CD14-positive monocyte (primary cell): Measurements from ENCODE around the gene ZNF697. TPM values are rescaled to one million over a fixed set of nuclear protein-coding genes. Genes with fewer than 3 reads are reported as not detected.

Experiments used
- DNase-seq, 3 donors: peaks; one replicate each; pipeline ENCODE4 v3.0.0-alpha.2; 2011 to 2022
- H2AFZ ChIP-seq: 2 replicates; pipeline ENCODE4 v1.6.0; 2012; ENCODE audit warnings: mild to moderate bottlenecking, low read depth, low read length, inconsistent platforms; ENCODE audit not compliant: insufficient read depth, poor library complexity, severe bottlenecking
- H3K27ac ChIP-seq, 2 donors: 1 replicate in 1 of 2; 2 replicates in 1 of 2; pipeline ENCODE4 v1.5.1; 2012 to 2013; ENCODE audit warnings: low read length in 2 of 2, control low read depth in 1 of 2, inconsistent platforms in 1 of 2, low read depth in 1 of 2, mild to moderate bottlenecking in 1 of 2
- H3K27me3 ChIP-seq, 2 donors: one replicate each; pipeline versions ENCODE4 v1.6.0 to v1.6.1; 2011 to 2013; ENCODE audit warnings: low read length in 2 of 2; ENCODE audit not compliant: control insufficient read depth in 2 of 2, insufficient read depth in 2 of 2
- H3K36me3 ChIP-seq, 2 donors: replicated peaks in 1 of 2; 1 replicate in 1 of 2; 2 replicates in 1 of 2; pipeline versions ENCODE4 v1.5.1 to v1.6.1; 2012 to 2013; ENCODE audit warnings: low read length in 2 of 2, control low read depth in 1 of 2, inconsistent platforms in 1 of 2, mild to moderate bottlenecking in 1 of 2; ENCODE audit not compliant: insufficient read depth in 2 of 2, control insufficient read depth in 1 of 2
- H3K4me1 ChIP-seq, 2 donors: 1 replicate in 1 of 2; 2 replicates in 1 of 2; pipeline versions ENCODE4 v1.5.1 to v1.6.1; 2012 to 2013; ENCODE audit warnings: low read length in 2 of 2, control low read depth in 1 of 2, inconsistent platforms in 1 of 2, mild to moderate bottlenecking in 1 of 2, moderate library complexity in 1 of 2; ENCODE audit not compliant: insufficient read depth in 2 of 2, control insufficient read depth in 1 of 2
- H3K4me2 ChIP-seq: replicated peaks from 2 replicates; pipeline ENCODE3; 2012; ENCODE audit warnings: low read length, moderate library complexity, mild to moderate bottlenecking; ENCODE audit not compliant: poor library complexity, severe bottlenecking; ENCODE audit errors: extremely low read depth
- H3K4me3 ChIP-seq, 3 experiments: fragments of 200-600 bp in 1 of 3; sonication (generic) in 1 of 3; replicated peaks in 1 of 3; 1 replicate in 2 of 3; 2 replicates in 1 of 3; pipeline ENCODE4 v1.5.1; 2011 to 2013; ENCODE audit warnings: low read length in 3 of 3, mild to moderate bottlenecking in 3 of 3, control low read depth in 2 of 3, low read depth in 2 of 3, inconsistent platforms in 1 of 3, moderate library complexity in 1 of 3
- H3K79me2 ChIP-seq: 2 replicates; pipeline ENCODE4 v1.6.0; 2012; ENCODE audit warnings: mild to moderate bottlenecking, control low read depth, inconsistent platforms, low read length, moderate library complexity; ENCODE audit not compliant: insufficient read depth
- H3K9ac ChIP-seq: 2 replicates; pipeline ENCODE4 v1.6.0; 2017; ENCODE audit warnings: low read length, mild to moderate bottlenecking; ENCODE audit not compliant: insufficient read depth, poor library complexity, severe bottlenecking
- H3K9me3 ChIP-seq, 2 donors: replicated peaks in 1 of 2; 1 replicate in 1 of 2; 2 replicates in 1 of 2; pipeline versions ENCODE4 v1.5.1 to v1.6.1; 2012 to 2013; ENCODE audit warnings: low read length in 2 of 2, control low read depth in 1 of 2; ENCODE audit not compliant: control insufficient read depth in 1 of 2, insufficient read depth in 1 of 2
- H4K20me1 ChIP-seq: 2 replicates; pipeline ENCODE4 v1.6.0; 2012; ENCODE audit warnings: mild to moderate bottlenecking, low read length, control low read depth, moderate library complexity; ENCODE audit not compliant: insufficient read depth
- H3K27ac Mint-ChIP-seq, 7 donors: one replicate each; pipeline ENCODE4 v1.8.0; 2020; ENCODE audit warnings: mild to moderate bottlenecking in 7 of 7, mixed read lengths in 7 of 7, moderate library complexity in 6 of 7, inconsistent platforms in 2 of 7
- H3K27me3 Mint-ChIP-seq, 3 donors: one replicate each; pipeline ENCODE4 v1.8.0; 2021 to 2022; ENCODE audit warnings: low read depth in 3 of 3, mild to moderate bottlenecking in 3 of 3, mixed read lengths in 3 of 3, moderate library complexity in 3 of 3, inconsistent platforms in 1 of 3
- H3K36me3 Mint-ChIP-seq, 2 donors: one replicate each; pipeline ENCODE4 v1.8.0; 2020; ENCODE audit warnings: mixed read lengths in 2 of 2, inconsistent platforms in 1 of 2, mild to moderate bottlenecking in 1 of 2
- H3K4me1 Mint-ChIP-seq: one replicate; pipeline ENCODE4 v1.8.0; 2020; ENCODE audit warnings: mild to moderate bottlenecking, mixed read lengths
- H3K4me3 Mint-ChIP-seq, 2 donors: one replicate each; pipeline ENCODE4 v1.8.0; 2020; ENCODE audit warnings: mild to moderate bottlenecking in 2 of 2, mixed read lengths in 2 of 2, moderate library complexity in 1 of 2
- H3K9me3 Mint-ChIP-seq, 7 donors: one replicate each; pipeline ENCODE4 v1.8.0; 2020 to 2022; ENCODE audit warnings: mixed read lengths in 7 of 7, mild to moderate bottlenecking in 6 of 7, moderate library complexity in 6 of 7, inconsistent platforms in 2 of 7
- CTCF ChIP-seq: fragments of 200-600 bp; IDR thresholded peaks from one replicate; pipeline ENCODE4 v1.8.0; 2022; ENCODE audit warnings: antibody characterized with exemption, mild to moderate bottlenecking
- WGBS: methylation state at CpG from one replicate; pipeline ENCODE4 v1.1.5; 2013; ENCODE audit warnings: missing lambda C conversion rate; ENCODE audit not compliant: insufficient coverage; 5-methylcytosine and 5-hydroxymethylcytosine counted together
- intact Hi-C, 2 donors: fragments of 100-400 bp; cut with micrococcal nuclease; formaldehyde crosslinking; loops; one replicate each; pipeline versions ENCODE4 v1.15.0 to v1.15.1; 2023
- polyA plus RNA-seq, 3 donors: library from polyadenylated mRNA; depleted of rRNA in 1 of 3; unstranded in 2 of 3; stranded (reverse) in 1 of 3; fragments of 300-500 nt in 2 of 3; fragments of >200 nt in 1 of 3; fragmentation: Illumina TruSeq in 2 of 3; gene quantifications; 1 replicate in 2 of 3; 2 replicates in 1 of 3; pipeline ENCODE4 v1.2.3, GENCODE V29; 2012 to 2021

The ZNF697 gene
- polyA plus RNA-seq, 3 donors: 0.37 to 3.1 (median 0.49) TPM

DNA sequence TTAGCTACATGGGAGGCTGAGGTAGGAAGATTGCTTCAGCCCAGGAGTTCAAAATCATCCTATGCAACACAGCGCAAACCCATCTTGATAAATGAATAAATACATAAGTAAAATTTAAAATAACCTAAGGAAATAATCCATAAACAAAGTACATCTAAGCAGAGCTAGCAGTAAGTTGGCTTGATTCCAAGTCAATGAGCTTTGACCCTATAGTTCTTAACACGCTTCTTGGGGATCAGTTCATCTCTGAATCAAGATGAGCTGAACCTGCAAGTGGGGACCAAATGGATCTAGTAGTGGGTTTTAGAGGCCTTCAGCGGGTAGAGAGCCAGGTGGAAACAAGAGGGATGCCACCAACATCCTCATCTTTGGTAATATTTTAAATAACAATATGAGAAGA lies 32.1 kb upstream of the ZNF697 start:
- DNase-seq: no peak
- no peaks in the 10 kb centered on the region for H3K27me3 ChIP-seq
- no peak overlapping the region for H3K4me3 ChIP-seq
- H3K4me1 ChIP-seq: peaks cover 3 to 6% of the 10 kb centered on the region in 2 donors
- no peaks in the 10 kb centered on the region for H3K36me3 ChIP-seq
- no CpG with 5 or more reads among the region's 3 CpGs for WGBS
- Mint-ChIP-seq H3K36me3 (no peaks in the 10 kb centered on the region), H3K27me3 (peaks cover 2 to 3% (median 2%) of the 10 kb centered on the region in 3 donors), H3K4me1 (peaks cover 6% of the 10 kb centered on the region), H3K4me3 (no peak overlapping the region), H3K27ac (no peak overlapping the region), H3K9me3 (peaks cover 0 to 2% (median 0%) of the 10 kb centered on the region in 7 donors)
- no peak overlapping the region for H3K4me2 ChIP-seq
- H3K9me3 ChIP-seq: no peaks in the 10 kb centered on the region
- H3K79me2 ChIP-seq: no peaks in the 10 kb centered on the region
- H2AFZ ChIP-seq: no peak overlapping the region
- H3K9ac ChIP-seq: no peak overlapping the region
- no peaks in the 10 kb centered on the region for H4K20me1 ChIP-seq
- intact Hi-C loops: no loop called here
- TF ChIP-seq CTCF: no peak
- no peak overlapping the region for H3K27ac ChIP-seq

- WGBS: no CpG with 5 or more reads among the region's 1 CpG
- Histone ChIP-seq H3K36me3 (no peaks in the 10 kb centered on the region), H3K9me3 (no peaks in the 10 kb centered on the region), H3K4me3 (no peak overlapping the region), H2AFZ (no peak overlapping the region), H3K79me2 (no peaks in the 10 kb centered on the region), H3K4me2 (no peak overlapping the region), H3K27ac (no peak overlapping the region), H3K9ac (no peak overlapping the region), H4K20me1 (no peaks in the 10 kb centered on the region), H3K27me3 (no peaks in the 10 kb centered on the region), H3K4me1 (peaks cover 7 to 9% of the 10 kb centered on the region in 2 donors)
- TF ChIP-seq CTCF: no peak
- peaks cover 13% of the 10 kb centered on the region for H3K4me1 Mint-ChIP-seq
- H3K9me3 Mint-ChIP-seq: peaks cover 0 to 2% (median 0%) of the 10 kb centered on the region in 7 donors
- no peak for DNase-seq
- no peak overlapping the region for H3K4me3 Mint-ChIP-seq
- H3K27me3 Mint-ChIP-seq: peaks cover 0 to 3% (median 2%) of the 10 kb centered on the region in 3 donors
- no peaks in the 10 kb centered on the region for H3K36me3 Mint-ChIP-seq
- no peak overlapping the region for H3K27ac Mint-ChIP-seq
- intact Hi-C loops: loop anchor here in 1 of 2 donors (10.0 kb wide), 1 partner anchor 134 kb away; no protein-coding TSS in a partner anchor
Observed at GRCh38 chr1:119679223-119679622, 31.2 kb upstream of the ZNF697 start.
